Subcutaneous adipose tissue (tissue), 4 donors: ENCODE data around the gene WWP2. TPM values are rescaled to one million over a fixed set of nuclear protein-coding genes. Genes with fewer than 3 reads are reported as not detected.

Experiments used
- total RNA-seq, 4 donors: library from RNA; depleted of rRNA; stranded (reverse); fragments of >200 nt; gene quantifications; one replicate each; pipeline ENCODE4 v1.1.0, GENCODE V29; 2016
- TF ChIP-seq, protein P1 (sequence below): fragments of 450-650 bp; IDR thresholded peaks from one replicate; pipeline ENCODE4 v1.5.1; 2016; ENCODE audit warnings: low read depth, mild to moderate bottlenecking, control low read depth, antibody characterized with exemption, moderate library complexity

The WWP2 gene
- total RNA-seq, 4 donors from 2014 or later = 20.2 to 48.7 (median 34.7) TPM

DNA sequence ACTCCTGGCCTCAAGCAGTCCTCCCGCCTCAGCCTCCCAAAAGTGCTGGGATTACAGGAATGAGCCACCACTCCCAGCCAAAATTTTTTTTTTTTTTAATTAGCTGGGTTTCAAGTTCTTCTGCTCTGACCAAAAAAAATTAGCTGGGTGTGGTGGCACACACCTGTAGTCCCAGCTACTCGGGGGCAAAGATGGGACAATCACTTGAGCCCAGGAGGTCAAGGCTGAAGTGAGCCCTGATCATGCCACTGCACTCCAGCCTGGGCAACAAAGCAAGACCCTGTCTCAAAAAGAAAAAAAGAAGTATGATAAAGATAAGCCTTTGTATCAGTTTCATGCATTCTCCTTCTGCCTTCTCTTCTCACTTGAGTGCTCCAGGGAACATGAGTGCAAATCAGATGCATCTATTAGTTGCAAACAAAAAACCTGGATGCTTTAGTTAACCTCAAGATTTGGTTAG is 37.7 kb upstream of the WWP2 start:
- TF ChIP-seq, protein P1, sequence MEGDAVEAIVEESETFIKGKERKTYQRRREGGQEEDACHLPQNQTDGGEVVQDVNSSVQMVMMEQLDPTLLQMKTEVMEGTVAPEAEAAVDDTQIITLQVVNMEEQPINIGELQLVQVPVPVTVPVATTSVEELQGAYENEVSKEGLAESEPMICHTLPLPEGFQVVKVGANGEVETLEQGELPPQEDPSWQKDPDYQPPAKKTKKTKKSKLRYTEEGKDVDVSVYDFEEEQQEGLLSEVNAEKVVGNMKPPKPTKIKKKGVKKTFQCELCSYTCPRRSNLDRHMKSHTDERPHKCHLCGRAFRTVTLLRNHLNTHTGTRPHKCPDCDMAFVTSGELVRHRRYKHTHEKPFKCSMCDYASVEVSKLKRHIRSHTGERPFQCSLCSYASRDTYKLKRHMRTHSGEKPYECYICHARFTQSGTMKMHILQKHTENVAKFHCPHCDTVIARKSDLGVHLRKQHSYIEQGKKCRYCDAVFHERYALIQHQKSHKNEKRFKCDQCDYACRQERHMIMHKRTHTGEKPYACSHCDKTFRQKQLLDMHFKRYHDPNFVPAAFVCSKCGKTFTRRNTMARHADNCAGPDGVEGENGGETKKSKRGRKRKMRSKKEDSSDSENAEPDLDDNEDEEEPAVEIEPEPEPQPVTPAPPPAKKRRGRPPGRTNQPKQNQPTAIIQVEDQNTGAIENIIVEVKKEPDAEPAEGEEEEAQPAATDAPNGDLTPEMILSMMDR = no peak

DNA sequence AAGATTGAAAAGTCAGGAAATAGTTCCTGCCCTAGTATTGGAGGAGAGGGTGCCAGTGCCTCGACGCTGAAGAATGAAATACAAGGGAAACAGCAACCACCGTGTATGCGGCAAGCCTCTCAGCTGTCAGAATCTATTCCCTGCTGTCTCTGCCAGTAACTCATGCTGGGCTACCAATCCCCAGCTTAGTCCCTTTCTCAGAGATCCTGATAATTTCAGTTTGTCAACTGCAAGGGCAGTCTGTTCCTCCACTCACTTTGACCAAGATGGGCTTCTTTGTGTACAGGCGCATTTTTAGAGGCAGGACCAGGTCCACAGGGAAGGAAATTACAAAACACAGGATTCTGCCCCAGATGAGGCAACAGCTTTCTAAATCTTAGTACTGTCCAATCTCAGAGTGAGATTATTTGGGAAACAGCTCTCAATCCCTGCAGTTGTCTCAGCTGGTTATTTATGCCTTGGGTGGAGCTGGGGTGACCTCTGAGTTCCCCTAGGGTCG is 37.1 kb upstream of the WWP2 start:
- TF ChIP-seq, protein P1 = no peak

DNA sequence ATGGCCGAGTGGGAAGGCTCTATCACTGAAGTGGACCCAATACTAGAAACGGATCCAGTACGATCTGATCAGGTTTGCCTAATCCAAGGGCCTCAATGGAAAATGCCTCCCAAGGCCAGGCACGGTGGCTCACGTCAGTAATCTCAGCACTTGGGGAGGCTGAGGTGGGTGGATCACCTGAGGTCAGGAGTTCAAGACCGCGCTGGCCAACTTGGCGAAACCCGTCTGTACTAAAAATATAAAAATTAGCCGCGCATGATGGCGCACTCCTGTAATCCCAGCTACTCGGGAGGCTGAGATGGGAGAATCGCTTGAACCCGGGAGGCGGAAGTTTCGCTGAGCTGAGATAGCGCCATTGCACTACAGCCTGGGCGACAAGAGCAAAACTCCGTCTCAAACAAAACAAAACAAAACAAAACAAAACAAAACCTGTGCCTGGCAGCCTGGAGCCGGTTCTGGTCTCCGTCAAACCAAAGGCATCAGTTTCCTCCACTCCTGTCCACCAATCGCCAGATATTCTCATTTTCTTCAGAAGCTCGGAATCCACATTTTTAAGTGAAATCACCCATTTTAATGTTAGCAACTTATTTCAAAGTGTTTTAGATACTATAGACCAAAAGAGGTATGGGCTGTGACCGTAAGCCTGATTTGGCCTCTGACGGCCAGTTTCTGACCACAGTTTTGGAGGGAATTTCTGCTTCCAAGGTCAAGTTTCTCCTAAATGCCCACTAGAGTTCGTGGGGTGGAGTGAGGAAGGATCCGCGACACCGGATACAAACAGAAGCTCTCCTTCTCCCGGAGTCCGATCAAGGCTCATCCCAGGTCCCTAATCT is 36.4 kb upstream of the WWP2 start:
- TF ChIP-seq, protein P1 = no peak

DNA sequence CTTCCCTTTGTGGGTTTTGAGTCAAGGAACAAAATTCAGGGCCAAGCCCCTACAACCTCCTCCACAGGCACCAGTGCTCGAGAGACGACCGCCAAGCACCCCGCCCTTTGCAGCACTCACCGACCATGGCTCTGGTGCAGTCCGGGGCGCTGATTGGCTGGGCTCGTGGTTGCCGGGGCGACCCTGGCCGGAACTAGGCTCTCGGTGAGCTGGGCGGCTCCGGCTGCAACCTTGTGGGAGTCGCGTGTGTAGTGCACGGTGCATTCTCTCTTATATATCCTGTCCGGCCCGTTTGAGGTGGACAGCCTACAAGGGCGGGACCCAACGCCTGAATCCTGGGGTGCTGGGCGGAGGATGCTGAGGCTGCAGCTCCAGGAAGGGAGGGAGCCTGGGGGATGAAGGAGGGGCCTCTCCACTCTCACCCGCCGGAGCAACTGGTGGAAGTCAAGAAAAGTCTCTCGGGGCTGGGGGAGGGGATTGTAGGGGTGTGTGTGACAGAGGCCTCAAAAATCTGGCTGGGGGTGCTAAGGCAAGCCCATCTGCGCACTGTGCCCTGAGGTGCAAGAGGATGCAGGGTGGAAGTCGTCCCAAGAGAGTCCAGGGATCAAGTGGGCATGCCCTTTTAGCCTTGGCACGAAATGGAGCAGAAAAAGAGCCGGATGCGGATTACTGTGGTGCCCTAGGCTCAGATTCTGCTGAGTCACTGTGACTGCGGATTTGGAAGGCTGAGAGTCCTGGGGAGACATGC is 35.6 kb upstream of the WWP2 start, which contains the start of gene NQO1:
TSS of gene NQO1 (minus strand) at position 248 of the 748 bp plus-strand sequence. CDS start at position 127, 121 bp downstream.
- TF ChIP-seq, protein P1 = no peak

DNA sequence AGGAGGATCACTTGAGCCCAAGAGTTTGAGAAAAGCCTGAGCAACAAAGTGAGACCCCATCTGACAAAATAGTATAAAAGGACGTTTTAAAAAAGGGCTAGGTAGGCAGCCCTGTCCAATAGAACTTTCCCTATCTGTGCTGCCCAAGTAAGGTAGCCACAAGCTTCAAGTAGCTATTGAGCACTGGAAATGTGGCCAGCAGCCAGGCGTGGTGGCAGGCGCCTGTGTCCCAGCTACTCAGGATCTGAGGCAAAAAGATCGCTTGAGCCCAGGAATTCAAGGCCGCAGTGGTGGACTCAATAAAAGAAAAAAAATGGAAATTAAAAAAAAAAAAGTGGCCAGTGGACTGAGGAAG is 34.2 kb upstream of the WWP2 start:
- TF ChIP-seq, protein P1 = no peak

DNA sequence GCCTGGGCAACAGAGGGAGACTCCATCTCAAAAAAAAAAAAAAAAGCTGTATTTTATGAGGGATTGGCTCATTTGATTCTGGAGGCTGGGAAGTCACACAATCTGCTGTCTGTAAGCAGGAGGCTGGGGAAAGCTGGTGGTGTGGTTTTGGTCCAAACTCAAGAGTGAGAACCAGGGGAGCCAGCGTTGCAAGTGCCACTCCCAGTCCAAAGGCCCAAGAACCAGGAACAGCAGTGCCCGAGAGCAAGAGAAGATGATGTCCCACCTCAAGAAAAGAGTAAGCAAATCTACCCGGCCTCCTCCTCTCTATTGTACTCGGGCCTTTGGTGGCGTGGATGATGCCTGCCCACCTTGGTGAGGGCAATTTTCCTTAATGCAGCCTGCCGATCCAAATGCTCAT is 30.0 kb upstream of the WWP2 start:
- TF ChIP-seq, protein P1 = no peak

DNA sequence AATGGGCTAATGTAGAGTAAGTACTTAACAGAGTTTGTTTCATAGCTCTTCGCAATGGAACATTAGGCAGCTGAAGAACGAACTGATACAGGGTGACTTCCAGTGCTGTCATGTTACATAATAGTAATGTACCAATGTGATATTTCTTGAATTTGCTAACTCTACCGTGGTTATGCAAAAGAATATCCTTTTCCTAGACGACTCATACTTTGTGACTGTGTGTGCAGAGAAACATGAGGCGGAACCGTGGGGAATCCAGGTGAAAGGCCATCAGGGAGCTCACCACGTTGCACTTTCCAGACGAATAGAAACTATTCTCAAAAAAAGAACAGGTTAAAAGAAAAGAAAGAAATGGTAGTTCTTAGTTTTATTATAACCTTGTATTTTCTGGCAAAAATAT is 20.6 kb upstream of the WWP2 start:
- TF ChIP-seq, protein P1 = no peak
